Stimulated activated CD4-positive, alpha-beta T cell treated with anti-CD3 and anti-CD28 coated beads, Interleukin-1b, Interleukin-23, amount 100 ng/mL, for 1 hour (primary cell): Measurements from ENCODE around the gene FHIP1A.

ENCODE experiments used
- DNase-seq, 2 donors: peaks; one replicate each; pipeline ENCODE4 v3.0.0-alpha.2; 2020; ENCODE audit warnings: low read depth in 2 of 2

Gene FHIP1A

DNA sequence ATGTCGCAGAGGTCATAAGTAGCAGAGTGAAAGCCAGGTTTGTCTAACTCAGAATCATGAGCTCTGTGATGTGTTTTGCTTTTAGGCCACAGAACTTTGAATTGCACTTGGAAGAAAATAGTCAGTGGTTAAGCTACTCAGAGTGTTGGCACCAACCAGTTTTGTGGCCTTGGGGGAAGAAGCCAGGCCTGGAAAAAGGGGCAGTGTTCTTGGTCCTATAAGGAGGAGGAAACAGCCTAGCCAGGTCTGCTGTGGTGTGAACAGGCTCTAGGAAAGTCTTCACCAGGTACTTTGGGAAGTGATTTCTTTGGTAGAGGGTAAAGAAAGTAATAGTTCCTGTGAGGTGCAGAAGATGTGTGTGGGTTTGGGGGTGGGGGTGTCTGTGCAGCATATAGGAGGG, 49.2 kb downstream of the FHIP1A start:
- DNase-seq = no peak
